GM18861 (cell line): Measurements from ENCODE around the gene ERBIN.
"Not testable (repeated sequence)": the region's sequence is repeated elsewhere in the genome, so short reads cannot be mapped to it uniquely, and the experiment has no call there.

Source experiments
- ATAC-seq: cut with Tn5 transposase; IDR thresholded peaks from one replicate; pipeline ENCODE4 v1.9.1; 2021; ENCODE audit not compliant: unreplicated experiment

ERBIN gene, protein sequence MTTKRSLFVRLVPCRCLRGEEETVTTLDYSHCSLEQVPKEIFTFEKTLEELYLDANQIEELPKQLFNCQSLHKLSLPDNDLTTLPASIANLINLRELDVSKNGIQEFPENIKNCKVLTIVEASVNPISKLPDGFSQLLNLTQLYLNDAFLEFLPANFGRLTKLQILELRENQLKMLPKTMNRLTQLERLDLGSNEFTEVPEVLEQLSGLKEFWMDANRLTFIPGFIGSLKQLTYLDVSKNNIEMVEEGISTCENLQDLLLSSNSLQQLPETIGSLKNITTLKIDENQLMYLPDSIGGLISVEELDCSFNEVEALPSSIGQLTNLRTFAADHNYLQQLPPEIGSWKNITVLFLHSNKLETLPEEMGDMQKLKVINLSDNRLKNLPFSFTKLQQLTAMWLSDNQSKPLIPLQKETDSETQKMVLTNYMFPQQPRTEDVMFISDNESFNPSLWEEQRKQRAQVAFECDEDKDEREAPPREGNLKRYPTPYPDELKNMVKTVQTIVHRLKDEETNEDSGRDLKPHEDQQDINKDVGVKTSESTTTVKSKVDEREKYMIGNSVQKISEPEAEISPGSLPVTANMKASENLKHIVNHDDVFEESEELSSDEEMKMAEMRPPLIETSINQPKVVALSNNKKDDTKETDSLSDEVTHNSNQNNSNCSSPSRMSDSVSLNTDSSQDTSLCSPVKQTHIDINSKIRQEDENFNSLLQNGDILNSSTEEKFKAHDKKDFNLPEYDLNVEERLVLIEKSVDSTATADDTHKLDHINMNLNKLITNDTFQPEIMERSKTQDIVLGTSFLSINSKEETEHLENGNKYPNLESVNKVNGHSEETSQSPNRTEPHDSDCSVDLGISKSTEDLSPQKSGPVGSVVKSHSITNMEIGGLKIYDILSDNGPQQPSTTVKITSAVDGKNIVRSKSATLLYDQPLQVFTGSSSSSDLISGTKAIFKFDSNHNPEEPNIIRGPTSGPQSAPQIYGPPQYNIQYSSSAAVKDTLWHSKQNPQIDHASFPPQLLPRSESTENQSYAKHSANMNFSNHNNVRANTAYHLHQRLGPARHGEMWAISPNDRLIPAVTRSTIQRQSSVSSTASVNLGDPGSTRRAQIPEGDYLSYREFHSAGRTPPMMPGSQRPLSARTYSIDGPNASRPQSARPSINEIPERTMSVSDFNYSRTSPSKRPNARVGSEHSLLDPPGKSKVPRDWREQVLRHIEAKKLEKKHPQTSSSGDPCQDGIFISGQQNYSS (N-terminal part only)

GRCh38 chr5:65926276-65926783, at the start of gene ERBIN:
Gene ERBIN (plus strand): TSS chr5:65926575. CDS start chr5:65992719, 66,144 bp downstream.
- no peak for ATAC-seq

DNA sequence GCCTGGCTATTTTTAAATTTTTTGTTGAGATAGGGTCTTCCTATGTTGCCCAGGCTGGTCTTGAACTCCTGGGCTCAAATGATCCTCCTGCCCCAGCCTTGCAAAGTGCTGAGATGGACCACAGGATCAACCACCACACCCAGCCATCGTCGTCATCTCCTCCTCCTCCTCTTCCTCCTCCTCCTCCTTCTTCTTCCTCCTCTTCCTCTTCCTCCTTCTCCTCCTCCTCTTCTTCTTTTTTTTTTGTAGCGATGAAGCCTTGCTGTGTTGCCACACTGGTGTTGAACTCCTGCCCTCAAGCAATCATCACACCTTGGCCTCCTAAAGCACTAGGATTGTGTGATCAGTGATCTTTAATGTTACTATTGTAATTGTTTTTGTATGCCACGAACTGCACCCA, 49.4 kb upstream of the ERBIN start:
- no peak for ATAC-seq

GRCh38 chr5:65879668-65880256, 46.6 kb upstream of the ERBIN start:
- not testable (repeated sequence) for ATAC-seq

DNA sequence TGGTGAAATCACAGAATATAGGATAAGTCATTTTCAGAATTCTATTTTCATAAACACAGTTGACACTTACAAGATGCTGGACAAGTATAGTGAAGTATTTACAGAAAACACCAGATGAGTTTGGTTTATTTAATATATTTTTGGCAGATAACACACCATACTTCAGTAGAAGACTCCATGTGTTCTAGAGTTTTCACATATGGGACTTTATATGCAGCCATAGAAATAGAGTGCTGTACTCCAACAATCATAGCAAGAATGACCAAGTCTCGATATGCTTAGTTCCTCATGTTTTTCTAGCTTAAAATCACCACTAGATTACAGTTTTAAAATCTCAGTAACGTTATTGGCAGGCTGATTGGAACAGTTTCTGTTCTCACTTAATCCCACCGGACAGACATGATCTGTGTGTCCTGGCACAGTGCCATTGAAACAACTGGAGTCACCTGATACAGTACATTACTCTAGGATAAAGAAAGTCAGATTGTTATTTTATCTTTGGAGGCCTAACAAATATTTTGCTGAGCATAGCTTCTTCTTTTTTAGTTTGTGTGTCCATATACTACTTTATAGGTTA, 45.8 kb upstream of the ERBIN start:
- ATAC-seq: no peak

- no peak for ATAC-seq
Observed at GRCh38 chr5:65882278-65882677, 44.1 kb upstream of the ERBIN start.

DNA sequence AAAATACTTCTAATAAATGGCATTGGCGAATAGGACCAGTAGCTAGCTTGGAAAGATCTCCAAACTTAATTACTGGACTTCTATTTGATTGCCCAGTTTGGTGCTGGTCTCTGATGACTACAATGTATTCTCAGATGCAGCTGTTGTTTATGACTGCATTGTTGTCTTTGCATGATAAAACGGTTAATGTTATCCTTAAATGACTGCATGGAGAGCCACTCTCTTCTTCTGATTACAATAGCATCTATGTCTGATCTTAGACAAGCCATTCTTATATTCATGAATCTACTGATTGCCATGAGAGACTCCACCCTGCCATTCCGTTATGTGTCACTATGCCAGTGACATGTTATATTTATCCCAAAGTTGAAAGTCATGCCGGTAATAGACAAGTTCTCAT, 42.9 kb upstream of the ERBIN start:
- ATAC-seq: no peak

DNA sequence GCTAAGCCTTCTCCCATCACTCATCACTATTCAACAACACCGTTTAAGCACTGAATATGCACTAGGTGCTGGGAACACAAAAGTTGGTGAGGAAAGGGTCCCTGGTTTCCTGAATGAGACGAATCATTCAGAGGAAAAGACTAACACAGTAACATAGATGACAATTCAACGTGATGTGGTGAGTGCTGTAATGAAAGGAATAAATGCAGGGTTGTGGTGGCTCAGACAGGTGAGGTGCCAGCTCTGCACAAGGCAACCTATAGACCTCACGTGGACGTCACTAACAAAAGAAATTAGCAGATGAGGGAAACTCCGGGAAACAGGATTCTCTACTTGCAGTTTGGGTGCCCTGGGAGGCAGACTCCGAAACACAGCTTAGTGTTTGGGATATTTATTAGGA, 40.0 kb upstream of the ERBIN start:
- ATAC-seq: no peak

DNA sequence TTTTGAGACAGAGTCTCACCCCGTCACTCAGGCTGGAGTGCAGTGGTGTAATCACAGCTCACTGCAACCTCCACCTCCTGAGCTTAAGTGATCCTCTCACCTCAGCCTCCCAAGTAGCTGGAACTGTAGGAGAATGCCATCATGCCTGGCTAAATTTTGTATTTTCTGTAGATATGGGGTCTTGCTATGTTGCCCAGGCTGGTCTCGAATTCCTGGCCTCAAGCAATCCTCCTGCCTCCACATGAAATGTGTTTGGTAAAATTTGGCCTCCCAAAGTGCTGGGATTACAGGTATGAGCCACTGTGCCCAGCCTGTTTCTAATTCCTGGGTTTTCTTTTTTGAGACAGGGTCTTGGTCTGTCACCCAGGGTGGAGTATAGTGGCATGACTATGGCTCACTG, 34.4 kb upstream of the ERBIN start:
- ATAC-seq: not testable (repeated sequence)

GRCh38 chr5:65892801-65893200, 33.6 kb upstream of the ERBIN start:
- ATAC-seq: no peak

- ATAC-seq: no peak
Observed at GRCh38 chr5:65893749-65894430, 32.5 kb upstream of the ERBIN start.

GRCh38 chr5:65895891-65896290, 30.5 kb upstream of the ERBIN start:
- ATAC-seq: no peak

DNA sequence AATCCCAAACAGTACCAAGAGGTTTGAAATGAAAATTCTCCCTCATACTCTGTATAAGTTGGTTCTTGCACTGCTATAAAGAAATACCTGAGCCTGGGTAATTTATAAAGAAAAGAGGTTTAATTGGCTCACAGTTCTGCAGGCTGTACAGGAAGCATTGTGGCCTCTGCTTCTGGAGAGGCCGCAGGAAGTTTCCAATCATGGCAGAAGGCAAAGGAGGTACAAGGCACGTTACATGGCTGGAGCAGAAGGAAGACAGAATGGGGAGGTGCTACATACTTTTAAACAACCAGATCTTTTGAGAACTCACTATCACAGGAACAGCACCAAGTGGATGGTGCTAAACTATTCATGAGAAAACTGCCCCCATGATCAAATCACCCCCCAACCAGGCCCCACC, 25.6 kb upstream of the ERBIN start:
- ATAC-seq: no peak

DNA sequence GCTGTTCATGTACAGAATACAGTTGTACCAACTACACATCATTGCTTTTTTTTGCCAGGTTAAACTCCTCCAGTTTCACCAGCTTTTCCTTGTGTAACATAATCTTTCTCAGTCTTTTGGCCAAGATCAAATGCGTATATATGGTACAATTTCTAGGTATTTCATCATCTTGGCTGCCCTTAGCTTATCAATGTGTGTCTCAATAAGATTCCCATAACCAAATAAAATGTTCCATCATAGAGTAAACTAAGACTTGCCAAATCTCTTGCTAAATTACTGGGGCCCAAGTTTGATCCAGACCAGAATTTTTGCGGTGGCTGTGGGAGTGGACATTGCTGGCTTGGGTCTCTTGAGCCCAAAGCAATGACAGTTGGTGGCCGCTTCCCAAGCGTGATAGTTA, 24.3 kb upstream of the ERBIN start:
- no peak for ATAC-seq

DNA sequence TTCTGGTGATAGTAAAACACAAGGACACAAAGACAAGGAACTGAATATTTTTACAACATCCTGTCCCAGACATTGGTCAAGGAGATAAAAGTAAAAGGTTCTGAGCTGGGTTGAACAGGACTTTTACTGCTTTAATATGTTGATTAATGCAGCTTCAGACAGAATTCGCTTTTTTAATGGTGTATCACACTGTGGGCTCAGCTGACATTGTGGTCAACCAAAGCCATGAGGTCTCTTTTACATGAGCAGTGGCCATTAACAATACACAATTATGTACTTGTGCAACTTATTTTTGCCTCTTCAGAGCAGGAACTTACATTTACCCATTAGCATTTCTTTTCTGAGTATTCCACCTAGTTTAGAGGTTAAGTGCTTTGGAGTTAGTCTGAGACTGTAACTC, 22.8 kb upstream of the ERBIN start:
- ATAC-seq: no peak

GRCh38 chr5:65906256-65906655, 20.1 kb upstream of the ERBIN start:
- no peak for ATAC-seq

GRCh38 chr5:65907135-65907534, 19.2 kb upstream of the ERBIN start:
- no peak for ATAC-seq

GRCh38 chr5:65910711-65911110, 15.7 kb upstream of the ERBIN start:
- ATAC-seq: no peak

DNA sequence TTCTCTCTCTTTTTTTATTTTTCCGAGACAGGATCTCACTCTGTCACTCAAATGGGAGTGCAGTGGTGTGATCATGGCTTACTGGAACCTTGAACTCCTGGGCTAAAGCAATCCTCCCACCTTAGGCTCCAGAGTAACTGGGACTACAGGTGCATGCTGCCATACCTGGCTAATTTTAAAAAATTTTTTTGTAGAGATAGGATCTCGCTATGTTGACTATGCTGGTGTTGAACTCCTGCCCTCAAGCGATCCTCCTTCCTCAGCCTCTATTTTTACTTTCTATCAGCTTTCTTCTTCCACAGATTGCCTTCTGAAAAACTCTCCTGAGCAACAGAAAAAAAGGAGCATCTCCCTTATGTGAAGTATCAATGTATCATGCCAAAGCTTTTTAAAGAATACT, 14.1 kb upstream of the ERBIN start:
- no peak for ATAC-seq

- no peak for ATAC-seq
Observed at GRCh38 chr5:65913519-65913918, 12.9 kb upstream of the ERBIN start.

DNA sequence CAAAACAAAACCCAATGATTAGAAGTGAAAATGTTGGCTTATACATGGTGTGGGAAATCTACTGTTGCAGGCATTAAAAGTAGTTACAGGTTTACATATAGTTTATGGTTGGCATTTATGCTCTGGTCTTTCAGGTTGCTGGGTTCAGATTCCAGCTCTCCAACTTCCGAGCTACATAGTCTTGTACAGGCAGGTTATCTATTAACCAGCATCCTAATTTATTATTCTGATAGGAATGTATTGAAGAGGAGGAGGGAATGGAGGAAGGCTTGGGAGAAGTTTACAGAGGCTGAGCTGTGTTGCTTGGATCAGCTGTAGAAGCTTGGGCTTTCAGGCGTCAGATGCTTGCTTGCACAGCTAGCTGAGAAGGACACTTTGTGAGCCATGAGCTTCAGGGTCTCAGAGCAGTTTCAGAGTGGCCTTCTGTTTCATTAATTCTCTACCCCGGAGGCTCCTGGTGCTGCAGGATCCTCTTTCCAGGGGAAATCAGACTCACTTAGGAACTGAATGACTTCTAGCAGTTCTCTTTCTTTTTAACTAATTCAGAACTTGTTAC, 11.7 kb upstream of the ERBIN start:
- ATAC-seq: no peak
